ENCODE measurements around the gene ANKRD36C. TPM values are rescaled to one million over a fixed set of nuclear protein-coding genes. Genes with fewer than 3 reads are reported as not detected.
"Not testable (repeated sequence)": the region's sequence is repeated elsewhere in the genome, so short reads cannot be mapped to it uniquely, and the experiment has no call there.

Gene ANKRD36C
- 52.9 and 56.9 TPM in 2 replicates for total RNA-seq

GRCh38 chr2:95991351-95992094 is at the start of gene ANKRD36C:
ANKRD36C (minus strand) TSS chr2:95991824; CDS start chr2:95991708, 116 bp downstream.
- H3K4me1 Mint-ChIP-seq (ENCODE audit: low read depth); H3K9me3 Mint-ChIP-seq; H3K36me3 Mint-ChIP-seq (ENCODE audit: low read depth): not testable (repeated sequence)
- intact Hi-C loops (cut with micrococcal nuclease), result loop anchor here (1.0 to 5.0 kb wide), 3 partner anchors 125 to 276 kb away; partner anchors contain the start of genes ADRA2B, CIAO1 and TMEM127
- H3K4me3 Mint-ChIP-seq, result peak within 1 kb of the TSS; percentile 99
- DNase-seq (ENCODE audit: low spot score), result peak; percentile 29
- H3K27me3 Mint-ChIP-seq (ENCODE audit: insufficient read depth), result peaks cover 19% of the 10 kb centered on the region
- peak within 1 kb of the TSS; percentile 99 for H3K27ac Mint-ChIP-seq

GRCh38 chr2:96035554-96035953 is 43.9 kb upstream of the ANKRD36C start:
- intact Hi-C loops (cut with micrococcal nuclease); H3K4me1 Mint-ChIP-seq (ENCODE audit: low read depth); H3K36me3 Mint-ChIP-seq (ENCODE audit: low read depth); H3K9me3 Mint-ChIP-seq; DNase-seq (ENCODE audit: low spot score); H3K27me3 Mint-ChIP-seq (ENCODE audit: insufficient read depth); H3K27ac Mint-ChIP-seq; H3K4me3 Mint-ChIP-seq: not testable (repeated sequence)

GRCh38 chr2:96034792-96035191 is 43.2 kb upstream of the ANKRD36C start, which contains the start of gene GPAT2:
GPAT2 (minus strand) TSS chr2:96034916; CDS start chr2:96032359, 2,557 bp downstream.
- H3K9me3 Mint-ChIP-seq; H3K27ac Mint-ChIP-seq; H3K4me3 Mint-ChIP-seq; intact Hi-C loops (cut with micrococcal nuclease); H3K27me3 Mint-ChIP-seq (ENCODE audit: insufficient read depth); H3K36me3 Mint-ChIP-seq (ENCODE audit: low read depth); H3K4me1 Mint-ChIP-seq (ENCODE audit: low read depth); DNase-seq (ENCODE audit: low spot score): not testable (repeated sequence)

- H3K27me3 Mint-ChIP-seq (ENCODE audit: insufficient read depth), result not testable (repeated sequence)
These were observed 42.4 kb upstream of the ANKRD36C start for GRCh38 chr2:96033997-96034396.

GRCh38 chr2:96027725-96028325 is 36.2 kb upstream of the ANKRD36C start:
- H3K27me3 Mint-ChIP-seq (ENCODE audit: insufficient read depth); H3K4me3 Mint-ChIP-seq; DNase-seq (ENCODE audit: low spot score); H3K27ac Mint-ChIP-seq; H3K9me3 Mint-ChIP-seq; H3K4me1 Mint-ChIP-seq (ENCODE audit: low read depth); H3K36me3 Mint-ChIP-seq (ENCODE audit: low read depth); intact Hi-C loops (cut with micrococcal nuclease): not testable (repeated sequence)

More at GRCh38 chr2:96033997-96034396, 42.4 kb upstream of the ANKRD36C start:
- H3K9me3 Mint-ChIP-seq; H3K36me3 Mint-ChIP-seq (ENCODE audit: low read depth); DNase-seq (ENCODE audit: low spot score); H3K4me3 Mint-ChIP-seq; H3K4me1 Mint-ChIP-seq (ENCODE audit: low read depth); H3K27ac Mint-ChIP-seq; intact Hi-C loops (cut with micrococcal nuclease): not testable (repeated sequence)

GRCh38 chr2:96025755-96026154 is 34.1 kb upstream of the ANKRD36C start:
- H3K4me1 Mint-ChIP-seq (ENCODE audit: low read depth); H3K27me3 Mint-ChIP-seq (ENCODE audit: insufficient read depth); H3K27ac Mint-ChIP-seq; H3K4me3 Mint-ChIP-seq; H3K36me3 Mint-ChIP-seq (ENCODE audit: low read depth); DNase-seq (ENCODE audit: low spot score); H3K9me3 Mint-ChIP-seq; intact Hi-C loops (cut with micrococcal nuclease): not testable (repeated sequence)

- Mint-ChIP-seq H3K9me3 (no peaks in the 10 kb centered on the region), H3K27me3 (ENCODE audit: insufficient read depth) (no peaks in the 10 kb centered on the region), H3K4me1 (ENCODE audit: low read depth) (no peaks in the 10 kb centered on the region), H3K27ac (no peak overlapping the region), H3K36me3 (ENCODE audit: low read depth) (no peaks in the 10 kb centered on the region), H3K4me3 (no peak overlapping the region)
- no peak for DNase-seq (ENCODE audit: low spot score)
- intact Hi-C loops (cut with micrococcal nuclease), result no loop called here
These were observed 33.5 kb upstream of the ANKRD36C start for GRCh38 chr2:96025194-96025492.

- no peak overlapping the region for H3K4me3 Mint-ChIP-seq
- no peaks in the 10 kb centered on the region for H3K27me3 Mint-ChIP-seq (ENCODE audit: insufficient read depth)
- no peaks in the 10 kb centered on the region for H3K4me1 Mint-ChIP-seq (ENCODE audit: low read depth)
- DNase-seq (ENCODE audit: low spot score), result no peak
- H3K36me3 Mint-ChIP-seq (ENCODE audit: low read depth), result no peaks in the 10 kb centered on the region
- no peak overlapping the region for H3K27ac Mint-ChIP-seq
- intact Hi-C loops (cut with micrococcal nuclease), result no loop called here
- no peaks in the 10 kb centered on the region for H3K9me3 Mint-ChIP-seq
These were observed 32.9 kb upstream of the ANKRD36C start for GRCh38 chr2:96024336-96025193.

GRCh38 chr2:96023701-96024100 is 32.1 kb upstream of the ANKRD36C start:
- H3K9me3 Mint-ChIP-seq; intact Hi-C loops (cut with micrococcal nuclease); H3K4me3 Mint-ChIP-seq; H3K36me3 Mint-ChIP-seq (ENCODE audit: low read depth); H3K27me3 Mint-ChIP-seq (ENCODE audit: insufficient read depth); H3K27ac Mint-ChIP-seq; H3K4me1 Mint-ChIP-seq (ENCODE audit: low read depth); DNase-seq (ENCODE audit: low spot score): not testable (repeated sequence)

GRCh38 chr2:96022701-96023447 is 31.2 kb upstream of the ANKRD36C start:
- H3K4me3 Mint-ChIP-seq; H3K9me3 Mint-ChIP-seq; H3K36me3 Mint-ChIP-seq (ENCODE audit: low read depth); H3K27ac Mint-ChIP-seq; H3K27me3 Mint-ChIP-seq (ENCODE audit: insufficient read depth); H3K4me1 Mint-ChIP-seq (ENCODE audit: low read depth); intact Hi-C loops (cut with micrococcal nuclease): not testable (repeated sequence)
- DNase-seq (ENCODE audit: low spot score), result peak; percentile 67

- H3K36me3 Mint-ChIP-seq (ENCODE audit: low read depth); DNase-seq (ENCODE audit: low spot score); intact Hi-C loops (cut with micrococcal nuclease); H3K27ac Mint-ChIP-seq; H3K9me3 Mint-ChIP-seq; H3K4me1 Mint-ChIP-seq (ENCODE audit: low read depth); H3K27me3 Mint-ChIP-seq (ENCODE audit: insufficient read depth); H3K4me3 Mint-ChIP-seq: not testable (repeated sequence)
These were observed 30.5 kb upstream of the ANKRD36C start for GRCh38 chr2:96022126-96022525.

- H3K27me3 Mint-ChIP-seq (ENCODE audit: insufficient read depth); intact Hi-C loops (cut with micrococcal nuclease); H3K4me3 Mint-ChIP-seq; H3K4me1 Mint-ChIP-seq (ENCODE audit: low read depth); H3K36me3 Mint-ChIP-seq (ENCODE audit: low read depth); H3K9me3 Mint-ChIP-seq; H3K27ac Mint-ChIP-seq; DNase-seq (ENCODE audit: low spot score): not testable (repeated sequence)
These were observed 29.5 kb upstream of the ANKRD36C start for GRCh38 chr2:96021142-96021541.
